ENCODE results near the gene ZSWIM1.

ZSWIM1 gene

DNA sequence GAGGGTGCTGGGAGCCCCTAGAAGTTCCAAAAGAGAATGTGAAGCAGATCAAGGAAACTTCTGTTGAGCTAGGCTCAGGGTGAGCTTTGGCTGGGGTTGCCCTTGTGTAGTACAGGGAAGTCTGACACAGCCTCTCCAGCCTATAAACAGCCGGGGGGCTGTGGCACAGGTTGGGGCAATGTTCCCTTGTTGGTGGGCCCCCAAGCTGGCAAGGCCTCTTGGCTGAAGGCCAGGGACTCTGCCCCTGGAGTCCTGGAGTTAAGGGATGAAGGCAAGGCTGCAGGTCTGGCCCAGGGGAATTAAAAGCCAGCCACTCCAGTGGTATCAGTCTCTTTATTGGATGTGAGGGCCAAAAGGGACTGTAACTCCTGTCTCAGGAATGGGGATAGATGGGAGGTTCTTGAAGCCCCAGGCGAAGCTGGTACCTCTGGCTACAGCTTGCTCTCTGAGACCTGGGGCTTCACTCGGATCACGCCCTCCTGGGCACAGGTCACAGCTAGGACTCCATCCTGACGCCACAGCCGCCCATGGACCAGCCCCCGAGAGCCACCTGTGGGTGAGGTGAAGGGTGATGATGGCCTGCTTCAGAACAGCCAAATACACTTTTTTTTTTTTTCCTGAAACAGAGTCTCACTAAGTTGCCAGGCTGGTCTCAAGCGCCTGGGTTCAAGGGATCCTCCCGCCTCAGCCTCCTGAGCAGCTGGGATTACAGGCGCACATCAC, 39.5 kb upstream of the ZSWIM1 start:
- Histone ChIP-seq H3K79me2 (ENCODE audit: control insufficient read depth, insufficient read depth, low read length, unreplicated experiment) (no peaks in the 10 kb centered on the region), H3K27me3 (ENCODE audit: insufficient read depth, low read length) (no peaks in the 10 kb centered on the region), H3K4me1 (ENCODE audit: control insufficient read depth, insufficient read depth, low read length, unreplicated experiment) (peaks cover 6% of the 10 kb centered on the region), H3K4me3 (ENCODE audit: low read depth, low read length) (no peak overlapping the region), H3K27ac (ENCODE audit: low read depth, low read length) (no peak overlapping the region), H2AFZ (ENCODE audit: low read length, unreplicated experiment) (no peak overlapping the region), H3K36me3 (ENCODE audit: insufficient read depth, low read length) (peaks cover 6% of the 10 kb centered on the region; the same call in 1 of the 2 replicates)

DNA sequence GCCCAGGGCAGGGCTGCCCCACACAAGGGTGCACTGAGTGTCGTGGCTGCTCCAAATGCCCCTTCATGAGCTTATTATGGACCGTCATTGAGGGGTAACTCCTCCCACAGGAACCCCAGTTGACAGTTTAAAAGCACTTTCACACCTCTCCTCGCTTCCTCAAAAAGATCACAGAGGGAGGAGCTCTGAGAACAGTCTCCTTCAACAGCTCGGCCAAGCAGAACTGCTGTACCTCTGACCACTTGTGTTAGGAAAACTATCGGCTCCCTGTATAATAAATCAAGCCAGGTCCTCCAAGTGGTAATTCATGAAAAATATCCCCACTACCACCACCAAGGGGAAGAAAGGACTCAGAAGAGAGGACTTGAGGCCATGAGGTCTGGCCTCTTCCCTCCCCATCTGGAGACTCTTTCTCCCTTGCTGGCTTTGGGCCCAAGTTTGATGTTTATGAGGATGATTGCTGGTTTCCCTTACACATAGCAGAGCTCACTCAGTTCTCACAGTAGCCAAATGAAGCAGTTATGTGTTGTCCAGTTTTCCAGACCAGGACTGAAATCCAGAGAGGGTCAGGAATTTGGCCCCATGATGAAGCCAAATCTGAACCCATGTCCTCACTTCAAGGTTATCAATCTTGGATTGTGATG, 38.7 kb upstream of the ZSWIM1 start:
- Histone ChIP-seq H3K27ac (ENCODE audit: low read depth, low read length) (no peak overlapping the region), H3K79me2 (ENCODE audit: control insufficient read depth, insufficient read depth, low read length, unreplicated experiment) (no peaks in the 10 kb centered on the region), H2AFZ (ENCODE audit: low read length, unreplicated experiment) (no peak overlapping the region), H3K27me3 (ENCODE audit: insufficient read depth, low read length) (no peaks in the 10 kb centered on the region), H3K4me3 (ENCODE audit: low read depth, low read length) (no peak overlapping the region), H3K36me3 (ENCODE audit: insufficient read depth, low read length) (peaks cover 6% of the 10 kb centered on the region; the same call in 1 of the 2 replicates), H3K4me1 (ENCODE audit: control insufficient read depth, insufficient read depth, low read length, unreplicated experiment) (no peaks in the 10 kb centered on the region)

DNA sequence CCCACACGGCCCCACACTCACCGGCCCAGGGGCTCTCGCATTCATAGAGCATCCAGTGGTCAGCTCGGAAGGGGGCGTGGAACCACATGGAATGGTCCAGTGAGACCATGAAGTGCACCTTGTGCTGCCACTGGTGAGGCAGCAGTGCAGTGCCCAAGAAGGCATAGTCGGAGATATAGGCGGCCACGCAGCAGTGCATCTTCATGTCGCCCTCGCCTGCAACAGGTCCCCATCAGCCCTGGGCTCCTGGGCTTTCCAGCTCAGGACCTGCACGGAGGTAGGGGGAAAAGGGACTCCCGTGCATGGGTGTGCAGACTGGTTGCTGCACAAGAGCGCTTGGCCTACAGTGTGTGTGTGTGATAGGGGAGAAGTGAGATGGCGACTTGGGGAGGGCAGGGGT, 37.5 kb upstream of the ZSWIM1 start:
- H3K27ac ChIP-seq (ENCODE audit: low read depth, low read length) = no peak overlapping the region
- H3K79me2 ChIP-seq (ENCODE audit: control insufficient read depth, insufficient read depth, low read length, unreplicated experiment) = no peaks in the 10 kb centered on the region
- no peaks in the 10 kb centered on the region for H3K4me1 ChIP-seq (ENCODE audit: control insufficient read depth, insufficient read depth, low read length, unreplicated experiment)
- no peak overlapping the region for H3K4me3 ChIP-seq (ENCODE audit: low read depth, low read length)
- no peak overlapping the region for H2AFZ ChIP-seq (ENCODE audit: low read length, unreplicated experiment)
- no peaks in the 10 kb centered on the region for H3K27me3 ChIP-seq (ENCODE audit: insufficient read depth, low read length)
- H3K36me3 ChIP-seq (ENCODE audit: insufficient read depth, low read length) = peaks cover 6% of the 10 kb centered on the region; the same call in 1 of the 2 replicates

DNA sequence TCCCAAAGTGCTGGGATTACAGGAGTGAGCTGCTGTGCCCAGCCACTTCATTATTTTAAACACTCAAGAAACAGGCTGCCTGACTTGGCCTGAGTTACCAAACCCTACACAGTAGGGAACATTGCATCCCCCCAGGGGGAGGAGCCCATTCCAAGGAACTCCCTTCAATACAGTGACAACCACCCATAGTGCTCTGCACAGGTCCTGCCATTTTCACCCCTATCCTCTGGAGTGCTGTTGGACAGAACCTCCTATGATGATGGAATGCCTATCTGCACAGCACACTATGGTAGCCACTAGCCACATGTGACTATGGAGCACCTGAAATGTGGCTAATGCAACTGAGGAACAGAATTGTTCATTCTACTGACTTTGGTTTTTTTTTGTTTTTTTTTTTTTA, 35.6 kb upstream of the ZSWIM1 start:
- H2AFZ ChIP-seq (ENCODE audit: low read length, unreplicated experiment) = no peak overlapping the region
- no peaks in the 10 kb centered on the region for H3K27me3 ChIP-seq (ENCODE audit: insufficient read depth, low read length)
- H3K4me3 ChIP-seq (ENCODE audit: low read depth, low read length) = no peak overlapping the region
- no peak overlapping the region for H3K27ac ChIP-seq (ENCODE audit: low read depth, low read length)
- H3K79me2 ChIP-seq (ENCODE audit: control insufficient read depth, insufficient read depth, low read length, unreplicated experiment) = no peaks in the 10 kb centered on the region
- H3K36me3 ChIP-seq (ENCODE audit: insufficient read depth, low read length) = peaks cover 6% of the 10 kb centered on the region; the same call in 1 of the 2 replicates
- H3K4me1 ChIP-seq (ENCODE audit: control insufficient read depth, insufficient read depth, low read length, unreplicated experiment) = no peaks in the 10 kb centered on the region

DNA sequence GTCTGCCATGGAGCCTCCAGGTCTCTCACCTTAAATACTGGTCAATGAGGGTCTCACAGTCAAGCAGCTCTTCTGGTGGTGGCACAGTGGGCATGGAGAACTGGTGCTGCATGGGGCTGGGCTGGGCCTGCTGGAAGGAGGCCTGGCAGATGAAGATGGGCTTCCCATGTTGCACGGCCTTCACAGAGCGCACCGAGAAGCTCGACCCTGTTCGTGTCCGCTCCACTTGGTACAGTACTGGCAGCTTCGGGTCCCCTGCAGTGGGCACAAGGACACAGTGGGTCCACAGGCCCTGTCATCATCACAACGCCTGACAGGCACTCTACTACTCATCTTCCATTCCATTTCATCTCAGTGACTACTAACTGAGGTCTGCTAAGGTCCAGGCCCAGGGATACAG, 32.6 kb upstream of the ZSWIM1 start:
- Histone ChIP-seq H3K27me3 (ENCODE audit: insufficient read depth, low read length) (no peaks in the 10 kb centered on the region), H3K36me3 (ENCODE audit: insufficient read depth, low read length) (peaks cover 6% of the 10 kb centered on the region; the same call in 1 of the 2 replicates), H3K27ac (ENCODE audit: low read depth, low read length) (no peak overlapping the region), H2AFZ (ENCODE audit: low read length, unreplicated experiment) (no peak overlapping the region), H3K79me2 (ENCODE audit: control insufficient read depth, insufficient read depth, low read length, unreplicated experiment) (no peaks in the 10 kb centered on the region), H3K4me3 (ENCODE audit: low read depth, low read length) (no peak overlapping the region), H3K4me1 (ENCODE audit: control insufficient read depth, insufficient read depth, low read length, unreplicated experiment) (no peaks in the 10 kb centered on the region)

DNA sequence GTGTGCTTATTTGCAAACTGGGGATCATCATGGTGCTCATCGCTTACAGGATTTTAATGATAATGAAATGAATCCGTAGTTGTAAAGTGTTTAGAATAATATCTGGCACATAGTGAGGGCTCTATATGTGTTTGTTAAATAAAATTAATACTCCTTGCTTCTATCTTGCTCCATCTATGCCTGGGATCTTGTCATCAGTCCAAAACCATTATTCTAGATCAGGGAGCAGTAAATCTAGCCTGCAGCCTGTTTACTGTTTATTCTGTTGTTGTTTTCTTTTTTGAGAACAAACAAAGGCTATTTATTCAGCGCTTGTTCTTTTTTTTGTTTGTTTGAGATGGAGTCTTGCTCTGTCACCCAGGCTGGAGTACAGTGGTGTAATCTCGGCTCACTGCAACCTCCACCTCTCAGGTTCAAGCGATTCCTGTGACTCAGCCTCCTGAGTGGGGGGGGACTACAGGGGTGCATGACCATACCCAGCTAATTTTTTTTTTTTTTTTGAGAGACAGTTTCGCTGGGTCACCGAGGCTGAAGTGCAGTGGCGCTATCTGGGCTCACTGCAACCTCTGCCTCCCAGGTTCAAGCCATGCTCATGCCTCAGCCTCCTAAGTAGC, 32.0 kb upstream of the ZSWIM1 start:
- H3K27me3 ChIP-seq (ENCODE audit: insufficient read depth, low read length) = no peaks in the 10 kb centered on the region
- H3K4me1 ChIP-seq (ENCODE audit: control insufficient read depth, insufficient read depth, low read length, unreplicated experiment) = no peaks in the 10 kb centered on the region
- H3K27ac ChIP-seq (ENCODE audit: low read depth, low read length) = no peak overlapping the region
- H2AFZ ChIP-seq (ENCODE audit: low read length, unreplicated experiment) = no peak overlapping the region
- H3K4me3 ChIP-seq (ENCODE audit: low read depth, low read length) = no peak overlapping the region
- H3K79me2 ChIP-seq (ENCODE audit: control insufficient read depth, insufficient read depth, low read length, unreplicated experiment) = no peaks in the 10 kb centered on the region
- H3K36me3 ChIP-seq (ENCODE audit: insufficient read depth, low read length) = peaks cover 6% of the 10 kb centered on the region; the same call in 1 of the 2 replicates

DNA sequence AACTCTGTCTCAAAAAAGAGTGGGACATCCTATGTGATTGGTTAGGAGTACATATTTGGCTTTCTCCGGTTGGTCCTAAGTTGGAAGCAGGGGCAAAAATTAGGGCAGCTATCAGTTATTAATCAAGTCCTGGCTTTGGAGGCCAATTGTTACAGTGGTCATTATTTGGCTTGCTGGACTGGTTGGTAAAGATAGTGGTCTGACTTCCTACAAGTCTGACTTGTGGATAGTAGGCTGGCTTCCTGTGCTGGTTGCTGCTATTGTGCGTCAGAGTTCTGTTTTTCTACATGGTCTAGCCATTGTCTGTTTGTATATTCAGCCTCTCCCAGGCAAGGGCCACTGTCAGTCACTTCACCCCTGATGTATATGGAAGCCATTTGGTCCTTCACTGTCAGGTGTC, 30.8 kb upstream of the ZSWIM1 start:
- H2AFZ ChIP-seq (ENCODE audit: low read length, unreplicated experiment) = no peak overlapping the region

DNA sequence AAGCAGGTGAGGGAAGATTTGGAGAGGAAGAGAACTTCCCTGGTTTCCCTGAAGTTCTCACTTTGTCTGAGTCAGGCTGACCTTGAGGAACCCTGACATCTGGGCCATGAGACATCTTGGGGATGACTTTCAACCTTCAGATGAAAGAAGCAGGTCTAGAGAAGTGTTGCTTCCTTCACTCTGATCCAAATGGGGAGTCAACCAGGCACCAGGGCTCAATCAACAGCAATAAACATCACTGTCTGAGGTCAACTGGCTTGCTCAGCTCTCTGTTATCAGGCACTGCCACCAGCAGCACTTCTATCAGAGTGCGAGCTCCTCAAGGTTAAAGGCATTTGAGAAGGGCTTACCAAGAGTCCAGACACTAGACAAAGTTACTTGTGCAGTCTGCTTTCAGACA, 30.1 kb upstream of the ZSWIM1 start:
- no peak overlapping the region for H2AFZ ChIP-seq (ENCODE audit: low read length, unreplicated experiment)
- no peaks in the 10 kb centered on the region for H3K4me1 ChIP-seq (ENCODE audit: control insufficient read depth, insufficient read depth, low read length, unreplicated experiment)
- 0 out of 2 replicates have a peak, but pooled peaks cover 3% of the 10 kb centered on the region for H3K36me3 ChIP-seq (ENCODE audit: insufficient read depth, low read length)
- H3K4me3 ChIP-seq (ENCODE audit: low read depth, low read length) = no peak overlapping the region
- H3K27me3 ChIP-seq (ENCODE audit: insufficient read depth, low read length) = no peaks in the 10 kb centered on the region
- H3K79me2 ChIP-seq (ENCODE audit: control insufficient read depth, insufficient read depth, low read length, unreplicated experiment) = peaks cover 7% of the 10 kb centered on the region
- no peak overlapping the region for H3K27ac ChIP-seq (ENCODE audit: low read depth, low read length)

More for the DNA sequence above, 30.8 kb upstream of the ZSWIM1 start:
- Histone ChIP-seq H3K4me3 (ENCODE audit: low read depth, low read length) (no peak overlapping the region), H3K36me3 (ENCODE audit: insufficient read depth, low read length) (0 out of 2 replicates have a peak, but pooled peaks cover 3% of the 10 kb centered on the region), H3K27ac (ENCODE audit: low read depth, low read length) (no peak overlapping the region), H3K4me1 (ENCODE audit: control insufficient read depth, insufficient read depth, low read length, unreplicated experiment) (no peaks in the 10 kb centered on the region), H3K79me2 (ENCODE audit: control insufficient read depth, insufficient read depth, low read length, unreplicated experiment) (peaks cover 5% of the 10 kb centered on the region), H3K27me3 (ENCODE audit: insufficient read depth, low read length) (no peaks in the 10 kb centered on the region)

DNA sequence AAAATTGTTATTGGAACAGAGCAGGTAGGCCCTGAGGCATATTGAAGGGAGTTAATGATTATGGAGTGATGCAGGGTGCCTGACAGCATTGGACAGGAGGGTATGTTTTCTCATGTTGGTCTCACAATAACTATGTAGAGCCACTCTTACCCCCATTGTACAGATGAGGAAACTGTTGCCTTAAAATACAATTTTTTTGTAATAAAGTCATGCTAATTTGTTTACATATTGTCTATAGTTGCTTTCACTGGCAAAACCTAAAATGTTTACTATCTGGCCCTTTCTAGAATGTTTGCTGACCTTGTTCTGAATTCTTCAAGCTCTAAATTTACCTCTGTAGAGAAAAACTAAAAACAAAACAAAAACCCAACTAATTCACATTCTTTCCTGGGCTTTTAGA, 29.5 kb upstream of the ZSWIM1 start:
- H3K27ac ChIP-seq (ENCODE audit: low read depth, low read length) = no peak overlapping the region
- no peak overlapping the region for H2AFZ ChIP-seq (ENCODE audit: low read length, unreplicated experiment)
- H3K4me1 ChIP-seq (ENCODE audit: control insufficient read depth, insufficient read depth, low read length, unreplicated experiment) = no peaks in the 10 kb centered on the region
- 0 out of 2 replicates have a peak, but pooled peaks cover 3% of the 10 kb centered on the region for H3K36me3 ChIP-seq (ENCODE audit: insufficient read depth, low read length)
- peaks cover 13% of the 10 kb centered on the region for H3K79me2 ChIP-seq (ENCODE audit: control insufficient read depth, insufficient read depth, low read length, unreplicated experiment)
- no peak overlapping the region for H3K4me3 ChIP-seq (ENCODE audit: low read depth, low read length)
- H3K27me3 ChIP-seq (ENCODE audit: insufficient read depth, low read length) = no peaks in the 10 kb centered on the region

DNA sequence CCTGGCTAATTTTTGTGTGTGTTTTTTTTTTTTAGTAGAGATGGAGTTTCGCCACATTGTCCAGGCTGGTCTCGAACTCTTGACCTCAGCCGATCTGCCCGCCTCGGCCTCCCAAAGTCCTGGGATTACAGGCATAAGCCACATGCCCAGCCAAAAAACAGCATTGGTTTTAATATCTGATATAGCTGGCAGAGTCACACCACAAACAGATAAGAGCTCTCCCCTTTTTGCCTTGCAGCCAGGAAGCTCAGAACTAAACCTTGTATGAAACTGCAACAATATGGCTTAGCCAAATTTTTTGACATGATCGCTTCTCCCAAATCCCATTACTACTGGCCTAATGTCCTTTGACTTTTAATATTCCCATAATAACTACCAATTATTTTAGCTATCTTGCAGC, 28.7 kb upstream of the ZSWIM1 start:
- Histone ChIP-seq H3K36me3 (ENCODE audit: insufficient read depth, low read length) (0 out of 2 replicates have a peak, but pooled peaks cover 3% of the 10 kb centered on the region), H2AFZ (ENCODE audit: low read length, unreplicated experiment) (no peak overlapping the region), H3K4me3 (ENCODE audit: low read depth, low read length) (no peak overlapping the region), H3K27ac (ENCODE audit: low read depth, low read length) (no peak overlapping the region), H3K79me2 (ENCODE audit: control insufficient read depth, insufficient read depth, low read length, unreplicated experiment) (peaks cover 18% of the 10 kb centered on the region), H3K27me3 (ENCODE audit: insufficient read depth, low read length) (no peaks in the 10 kb centered on the region), H3K4me1 (ENCODE audit: control insufficient read depth, insufficient read depth, low read length, unreplicated experiment) (no peaks in the 10 kb centered on the region)

Measured in ACC112 (cell line).